Peyer's patch (tissue), 4 donors: ENCODE data around the gene GABRR3. TPM values are rescaled to one million over a fixed set of nuclear protein-coding genes. Genes with fewer than 3 reads are reported as not detected.

Experiments
- DNase-seq, 3 donors: peaks; one replicate each; pipeline ENCODE4 v3.0.0-alpha.2; 2017 to 2019
- H3K27ac ChIP-seq, 4 donors: fragments of 200-600 bp; sonication (generic); one replicate each; pipeline ENCODE4 v1.5.1; 2016 to 2019
- H3K27me3 ChIP-seq, 2 donors: fragments of 200-600 bp; sonication (generic); one replicate each; pipeline ENCODE4 v1.5.1; 2019
- H3K36me3 ChIP-seq, 3 donors: fragments of 200-600 bp; sonication (generic); one replicate each; pipeline ENCODE4 v1.5.1; 2016 to 2019
- H3K4me1 ChIP-seq, 4 donors: fragments of 200-600 bp; sonication (generic); one replicate each; pipeline ENCODE4 v1.5.1; 2016 to 2019
- H3K4me3 ChIP-seq, 4 donors: fragments of 200-600 bp; sonication (generic); 1 replicate in 3 of 4; 2 replicates in 1 of 4; pipeline ENCODE4 v1.5.1; 2016 to 2019; ENCODE audit warnings: mild to moderate bottlenecking in 1 of 4
- H3K9me3 ChIP-seq, 4 donors: fragments of 200-600 bp; sonication (generic); one replicate each; pipeline ENCODE4 v1.5.1; 2016 to 2019; ENCODE audit warnings: mild to moderate bottlenecking in 1 of 4
- CTCF ChIP-seq, 6 experiments: fragments of 450-650 bp in 4 of 6; fragments of 200-600 bp in 2 of 6; sonication (generic) in 1 of 6; IDR thresholded peaks; one replicate each; pipeline ENCODE4 v1.5.1; 2017 to 2019; ENCODE audit warnings: antibody characterized with exemption in 6 of 6, mild to moderate bottlenecking in 3 of 6, moderate library complexity in 1 of 6
- POLR2A ChIP-seq, 2 donors: fragments of 450-650 bp; IDR thresholded peaks; one replicate each; pipeline ENCODE4 v1.5.1; 2017; ENCODE audit warnings: antibody characterized with exemption in 2 of 2, mild to moderate bottlenecking in 2 of 2, moderate library complexity in 2 of 2
- total RNA-seq, 4 donors: library from RNA; depleted of rRNA; stranded (reverse); fragments of >200 nt; gene quantifications; one replicate each; pipeline ENCODE4 v1.1.0, GENCODE V29; 2016

GABRR3 gene
- total RNA-seq, 4 donors from 2014 or later = not detected

- H3K27ac ChIP-seq = no peak overlapping the region
- H3K4me1 ChIP-seq = no peaks in the 10 kb centered on the region
- H3K36me3 ChIP-seq = no peaks in the 10 kb centered on the region
- no peak overlapping the region for H3K4me3 ChIP-seq
- H3K27me3 ChIP-seq = no peaks in the 10 kb centered on the region
- no peaks in the 10 kb centered on the region for H3K9me3 ChIP-seq
- no peak for DNase-seq
- TF ChIP-seq CTCF (IDR thresholded peaks at IDR 0.05) (no peak), POLR2A (IDR thresholded peaks at IDR 0.05) (no peak)
Measured at GRCh38 chr3:97983933-97984491, 51.1 kb downstream of the GABRR3 start.

GRCh38 chr3:97981886-97982285 lies 53.2 kb downstream of the GABRR3 start:
- H3K27ac ChIP-seq = peak overlapping the region in 1 of 4 donors; percentile 4
- no peaks in the 10 kb centered on the region for H3K9me3 ChIP-seq
- TF ChIP-seq CTCF (IDR thresholded peaks at IDR 0.05) = no peak
- TF ChIP-seq POLR2A (IDR thresholded peaks at IDR 0.05) = no peak
- H3K27me3 ChIP-seq = no peaks in the 10 kb centered on the region
- no peaks in the 10 kb centered on the region for H3K36me3 ChIP-seq
- no peaks in the 10 kb centered on the region for H3K4me1 ChIP-seq
- DNase-seq = no peak
- H3K4me3 ChIP-seq = no peak overlapping the region

GRCh38 chr3:97979610-97980009 lies 55.5 kb downstream of the GABRR3 start:
- no peaks in the 10 kb centered on the region for H3K36me3 ChIP-seq
- no peak for DNase-seq
- no peaks in the 10 kb centered on the region for H3K9me3 ChIP-seq
- H3K4me3 ChIP-seq = no peak overlapping the region
- H3K27me3 ChIP-seq = no peaks in the 10 kb centered on the region
- H3K27ac ChIP-seq = no peak overlapping the region
- no peaks in the 10 kb centered on the region for H3K4me1 ChIP-seq
- no peak for TF ChIP-seq POLR2A (IDR thresholded peaks at IDR 0.05)

- Histone ChIP-seq H3K4me3 (no peak overlapping the region), H3K36me3 (no peaks in the 10 kb centered on the region), H3K27me3 (no peaks in the 10 kb centered on the region), H3K4me1 (peaks cover 0 to 12% (median 0%) of the 10 kb centered on the region in 4 donors), H3K9me3 (no peaks in the 10 kb centered on the region), H3K27ac (no peak overlapping the region)
- TF ChIP-seq CTCF (IDR thresholded peaks at IDR 0.05) = no peak
- TF ChIP-seq POLR2A (IDR thresholded peaks at IDR 0.05) = no peak
- DNase-seq = no peak
Measured at GRCh38 chr3:97975466-97975865, 59.6 kb downstream of the GABRR3 start.

GRCh38 chr3:97974996-97975395 lies 60.1 kb downstream of the GABRR3 start:
- Histone ChIP-seq H3K36me3 (no peaks in the 10 kb centered on the region), H3K4me1 (peaks cover 0 to 12% (median 0%) of the 10 kb centered on the region in 4 donors), H3K27me3 (no peaks in the 10 kb centered on the region), H3K4me3 (no peak overlapping the region), H3K27ac (no peak overlapping the region), H3K9me3 (no peaks in the 10 kb centered on the region)
- no peak for TF ChIP-seq POLR2A (IDR thresholded peaks at IDR 0.05)
- no peak for TF ChIP-seq CTCF (IDR thresholded peaks at IDR 0.05)
- no peak for DNase-seq

GRCh38 chr3:97972976-97973375 lies 62.1 kb downstream of the GABRR3 start:
- Histone ChIP-seq H3K36me3 (no peaks in the 10 kb centered on the region), H3K4me3 (peak overlapping the region in 3 of 4 donors; percentile 81 to 92 (median 86)), H3K4me1 (peaks cover 0 to 12% (median 0%) of the 10 kb centered on the region in 4 donors), H3K27me3 (no peaks in the 10 kb centered on the region), H3K9me3 (no peaks in the 10 kb centered on the region), H3K27ac (peak overlapping the region in 2 of 4 donors; percentile 21 to 84)
- TF ChIP-seq POLR2A (IDR thresholded peaks at IDR 0.05) (no peak), CTCF (IDR thresholded peaks at IDR 0.05) (no peak)
- DNase-seq = no peak
